H1 (cell line): ENCODE data around the gene OR10P1. TPM values are rescaled to one million over a fixed set of nuclear protein-coding genes. Genes with fewer than 3 reads are reported as not detected.

Experiments used
- ATF2 ChIP-seq: IDR thresholded peaks from 2 replicates; pipeline ENCODE4 v1.6.1; 2012; ENCODE audit warnings: low read length, inconsistent platforms
- CHD7 ChIP-seq: fragments of 300-600 bp; sonication (generic); IDR thresholded peaks from 2 replicates; pipeline ENCODE4 v1.7.1; 2012; ENCODE audit warnings: low read length, moderate library complexity, mild to moderate bottlenecking, inconsistent platforms; ENCODE audit not compliant: insufficient replicate concordance
- CREB1 ChIP-seq: IDR thresholded peaks from 2 replicates; pipeline ENCODE4 v1.6.1; 2012; ENCODE audit warnings: inconsistent platforms
- YY1 ChIP-seq: IDR thresholded peaks from 2 replicates; pipeline ENCODE4 v1.6.1; 2011; ENCODE audit warnings: low read depth, mild to moderate bottlenecking, low read length
- polyA plus RNA-seq, 7 experiments: library from polyadenylated mRNA; depleted of rRNA in 3 of 7; stranded (reverse) in 5 of 7; unstranded in 2 of 7; fragments of >200 nt in 5 of 7; fragments of 200-250 nt in 2 of 7; gene quantifications; 1 replicate in 5 of 7; 2 replicates in 1 of 7; 4 replicates in 1 of 7; pipeline versions ENCODE4 v1.2.1 to v1.2.3, GENCODE V29; 2011 to 2013; ENCODE audit warnings: missing spikeins in 2 of 7, mixed read lengths in 2 of 7
- total RNA-seq: library from RNA; stranded (reverse); fragmentation: NEBNext Ultra II Directional; extraction: Animal tissue kit (Norgen Biotek cat#: 25700); gene quantifications from 2 replicates; pipeline ENCODE4 v1.2.1, GENCODE V29; 2021

OR10P1 gene
- total and polyA plus RNA-seq, 2 of the 8 experiments (the other 6 are each of a cell fraction or from before 2014, with no cell fraction given): not detected

GRCh38 chr12:55658212-55658611 lies 21.5 kb downstream of the OR10P1 start (continued):
- no peak for TF ChIP-seq CREB1
- no peak for TF ChIP-seq YY1
- no peak for TF ChIP-seq ATF2
- TF ChIP-seq CHD7: no peak
